ENCODE data around the gene ZDHHC22. TPM values are rescaled to one million over a fixed set of nuclear protein-coding genes. Genes with fewer than 3 reads are reported as not detected.

The ZDHHC22 gene, protein sequence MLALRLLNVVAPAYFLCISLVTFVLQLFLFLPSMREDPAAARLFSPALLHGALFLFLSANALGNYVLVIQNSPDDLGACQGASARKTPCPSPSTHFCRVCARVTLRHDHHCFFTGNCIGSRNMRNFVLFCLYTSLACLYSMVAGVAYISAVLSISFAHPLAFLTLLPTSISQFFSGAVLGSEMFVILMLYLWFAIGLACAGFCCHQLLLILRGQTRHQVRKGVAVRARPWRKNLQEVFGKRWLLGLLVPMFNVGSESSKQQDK
- polyA plus RNA-seq (2011; rRNA removed) = not detected in 2 replicates
- polyA minus RNA-seq (2011; rRNA and poly(A)+ RNA removed) = not detected in 2 replicates

DNA sequence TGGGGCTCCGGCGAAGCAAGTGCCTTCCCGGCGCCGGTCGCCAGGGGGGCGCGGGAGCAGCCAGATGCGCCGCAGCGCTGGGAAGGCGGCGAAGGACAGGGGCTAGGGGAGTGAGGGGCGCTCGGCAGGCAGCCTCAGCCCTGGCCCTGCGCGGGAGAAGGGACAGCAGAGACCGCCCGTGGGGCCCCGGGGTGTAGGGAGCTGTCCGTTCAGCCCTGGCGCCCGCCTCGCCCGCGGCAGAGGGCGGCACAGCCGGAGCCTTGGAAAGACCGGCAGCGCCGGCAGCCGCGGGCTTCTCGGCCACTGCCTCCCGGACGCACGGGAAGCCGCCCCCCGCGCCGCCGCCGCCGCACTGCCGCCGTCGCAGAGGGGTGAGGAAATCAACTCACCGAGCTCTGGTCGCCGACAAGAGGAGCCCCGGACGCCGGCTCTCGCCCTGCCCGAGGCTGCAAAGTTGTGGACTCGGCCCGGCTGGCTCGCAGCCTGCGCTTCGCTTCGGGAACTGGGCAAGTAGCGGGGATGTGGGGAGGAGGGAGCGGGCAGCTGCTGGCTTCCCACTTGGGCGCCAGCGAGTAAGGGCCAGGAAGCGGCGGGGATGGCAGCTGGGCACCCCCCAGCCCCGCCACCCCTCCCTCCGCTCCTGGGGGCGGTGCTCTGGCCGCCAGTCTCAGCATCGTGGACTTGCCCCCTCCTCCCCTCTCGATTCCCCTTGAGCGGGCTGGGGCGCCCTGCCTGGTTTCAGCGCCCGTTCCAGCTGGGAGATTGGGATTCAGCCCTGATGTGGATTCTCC is at the start of gene ZDHHC22:
Gene ZDHHC22, minus strand, starts transcription at position 578 of the 791 bp plus-strand sequence. CDS start 2,053 bp downstream, outside the sequence.
- Histone ChIP-seq H3K27me3 (ENCODE audit: control insufficient read depth, insufficient read depth, low read length) (peaks cover 80% of the 10 kb centered on the region), H3K27ac (ENCODE audit: low read depth, low read length) (no peak within 1 kb of the TSS), H3K4me3 (ENCODE audit: low read depth, low read length) (peak within 1 kb of the TSS; percentile 35; the same call in 1 of the 2 replicates), H3K9me3 (ENCODE audit: control insufficient read depth, insufficient read depth, low read length) (no peaks in the 10 kb centered on the region; the same call in 1 of the 2 replicates)
- DNase-seq (ENCODE audit: low read depth, low spot score) = no peak
- ChIA-PET CTCF (no interaction called here), POLR2A (no interaction called here)
- TF ChIP-seq, protein P1, sequence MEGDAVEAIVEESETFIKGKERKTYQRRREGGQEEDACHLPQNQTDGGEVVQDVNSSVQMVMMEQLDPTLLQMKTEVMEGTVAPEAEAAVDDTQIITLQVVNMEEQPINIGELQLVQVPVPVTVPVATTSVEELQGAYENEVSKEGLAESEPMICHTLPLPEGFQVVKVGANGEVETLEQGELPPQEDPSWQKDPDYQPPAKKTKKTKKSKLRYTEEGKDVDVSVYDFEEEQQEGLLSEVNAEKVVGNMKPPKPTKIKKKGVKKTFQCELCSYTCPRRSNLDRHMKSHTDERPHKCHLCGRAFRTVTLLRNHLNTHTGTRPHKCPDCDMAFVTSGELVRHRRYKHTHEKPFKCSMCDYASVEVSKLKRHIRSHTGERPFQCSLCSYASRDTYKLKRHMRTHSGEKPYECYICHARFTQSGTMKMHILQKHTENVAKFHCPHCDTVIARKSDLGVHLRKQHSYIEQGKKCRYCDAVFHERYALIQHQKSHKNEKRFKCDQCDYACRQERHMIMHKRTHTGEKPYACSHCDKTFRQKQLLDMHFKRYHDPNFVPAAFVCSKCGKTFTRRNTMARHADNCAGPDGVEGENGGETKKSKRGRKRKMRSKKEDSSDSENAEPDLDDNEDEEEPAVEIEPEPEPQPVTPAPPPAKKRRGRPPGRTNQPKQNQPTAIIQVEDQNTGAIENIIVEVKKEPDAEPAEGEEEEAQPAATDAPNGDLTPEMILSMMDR (IDR thresholded peaks at IDR 0.05; ENCODE audit: low read depth, low read length) = peak; percentile 28

DNA sequence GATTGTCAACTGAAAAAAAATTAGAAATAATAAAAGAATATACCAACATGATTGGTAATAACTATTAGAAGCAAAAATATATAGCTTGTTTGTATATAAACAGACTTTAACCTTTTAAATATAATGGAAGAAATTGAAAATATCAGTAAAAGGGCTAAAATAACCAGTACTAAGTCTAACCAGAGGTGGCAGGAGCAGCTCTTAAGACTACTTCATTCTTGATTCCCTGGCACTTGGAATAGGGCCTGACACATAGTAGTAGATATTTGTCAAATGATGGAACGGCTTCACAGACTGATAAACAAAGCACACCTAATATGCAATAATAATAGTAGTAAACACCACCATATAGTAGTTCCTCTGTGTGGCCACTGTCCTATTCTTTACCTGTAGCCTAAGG is 49.4 kb upstream of the ZDHHC22 start:
- Histone ChIP-seq H3K27me3 (ENCODE audit: control insufficient read depth, insufficient read depth, low read length) (peaks cover 8% of the 10 kb centered on the region), H3K9me3 (ENCODE audit: control insufficient read depth, insufficient read depth, low read length) (no peaks in the 10 kb centered on the region), H3K27ac (ENCODE audit: low read depth, low read length) (no peak overlapping the region), H3K4me3 (ENCODE audit: low read depth, low read length) (no peak overlapping the region)
- ChIA-PET POLR2A (no interaction called here), CTCF (interaction anchor here (0.6 kb wide), 1 partner anchor 8 kb away, joined by 3 read pairs; no protein-coding TSS in a partner anchor)
- no peak for DNase-seq (ENCODE audit: low read depth, low spot score)
- TF ChIP-seq, protein P1 (IDR thresholded peaks at IDR 0.05; ENCODE audit: low read depth, low read length) = no peak

DNA sequence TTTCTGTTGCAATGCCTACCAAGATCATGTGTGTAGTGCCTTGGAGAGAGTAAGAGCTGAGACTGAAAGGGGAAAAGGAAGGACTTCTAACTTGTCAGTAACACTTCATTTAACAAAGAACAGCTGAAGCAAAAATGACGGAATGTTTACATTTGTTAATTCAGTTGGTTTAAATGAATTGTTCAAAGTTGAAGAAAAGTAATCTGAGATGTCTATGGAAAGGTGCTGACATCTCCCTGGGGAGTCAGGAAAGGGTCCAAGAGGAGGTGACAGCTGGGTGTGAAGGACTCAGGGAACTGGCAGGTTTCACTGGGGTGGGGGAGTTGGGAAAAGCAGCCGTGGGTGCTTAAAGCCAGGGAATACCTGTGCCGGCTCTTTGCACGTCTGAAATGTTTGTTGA is 47.9 kb upstream of the ZDHHC22 start:
- TF ChIP-seq, protein P1 (IDR thresholded peaks at IDR 0.05; ENCODE audit: low read depth, low read length) = no peak
- ChIA-PET CTCF (interaction anchor here (1.1 kb wide), 1 partner anchor 24 kb away, joined by 3 read pairs; no protein-coding TSS in a partner anchor), POLR2A (no interaction called here)
- Histone ChIP-seq H3K9me3 (ENCODE audit: control insufficient read depth, insufficient read depth, low read length) (no peaks in the 10 kb centered on the region), H3K4me3 (ENCODE audit: low read depth, low read length) (no peak overlapping the region), H3K27ac (ENCODE audit: low read depth, low read length) (no peak overlapping the region), H3K27me3 (ENCODE audit: control insufficient read depth, insufficient read depth, low read length) (peaks cover 8% of the 10 kb centered on the region)
- no peak for DNase-seq (ENCODE audit: low read depth, low spot score)

DNA sequence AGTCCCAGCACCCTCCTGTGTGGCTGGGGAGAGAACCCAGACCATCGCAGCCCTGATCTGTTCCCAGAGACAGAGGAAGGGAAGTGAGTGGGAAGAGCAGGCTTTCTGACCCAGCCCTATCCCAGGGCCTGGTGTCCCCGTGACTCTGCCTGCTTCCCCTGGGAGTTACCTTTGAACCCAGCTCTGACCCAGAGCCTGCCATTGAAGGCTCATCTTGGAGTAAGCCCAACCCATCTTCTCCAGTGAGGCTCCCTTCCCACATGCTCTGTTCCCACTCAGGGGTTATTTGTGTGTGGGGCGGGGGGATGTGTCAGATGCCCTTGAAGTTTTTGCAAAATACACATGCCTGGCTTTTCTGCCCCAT is 46.0 kb upstream of the ZDHHC22 start:
- POLR2A ChIA-PET = no interaction called here
- TF ChIP-seq, protein P1 (IDR thresholded peaks at IDR 0.05; ENCODE audit: low read depth, low read length) = no peak
- no peak overlapping the region for H3K4me3 ChIP-seq (ENCODE audit: low read depth, low read length)
- no peaks in the 10 kb centered on the region for H3K9me3 ChIP-seq (ENCODE audit: control insufficient read depth, insufficient read depth, low read length)
- H3K27me3 ChIP-seq (ENCODE audit: control insufficient read depth, insufficient read depth, low read length) = peaks cover 20% of the 10 kb centered on the region
- H3K27ac ChIP-seq (ENCODE audit: low read depth, low read length) = no peak overlapping the region
- CTCF ChIA-PET = no interaction called here
- DNase-seq (ENCODE audit: low read depth, low spot score) = no peak
